ENCODE data around the gene SKAP1. TPM values are rescaled to one million over a fixed set of nuclear protein-coding genes. Genes with fewer than 3 reads are reported as not detected.

SKAP1 gene
- total and polyA plus RNA-seq, 4 donors, result 1.4 to 4.9 (median 2.5) TPM

DNA sequence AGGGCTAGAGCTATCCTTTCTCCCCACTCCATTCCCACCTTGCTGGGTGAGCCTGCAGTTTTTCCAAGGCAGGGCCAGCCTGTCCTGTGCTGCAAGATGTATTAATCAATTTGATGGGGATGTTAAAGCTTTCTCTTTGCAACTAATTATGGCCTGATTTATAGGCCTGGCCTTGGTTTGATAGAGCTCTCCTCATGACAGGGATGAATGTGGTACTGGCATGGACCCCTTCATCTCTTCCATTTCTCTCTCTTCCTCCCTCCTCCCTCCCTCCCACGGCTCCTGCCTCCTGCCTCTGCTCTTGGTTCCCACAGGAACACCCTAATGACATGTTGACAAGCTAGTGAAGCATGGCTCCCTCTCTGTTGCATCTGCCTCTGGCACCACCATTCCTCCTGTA lies 47.2 kb upstream of the SKAP1 start:
- no peak overlapping the region for H3K4me3 ChIP-seq
- no peak overlapping the region for H3K27ac ChIP-seq (ENCODE audit: low read depth in 1 of 2, low read length in 1 of 2)

DNA sequence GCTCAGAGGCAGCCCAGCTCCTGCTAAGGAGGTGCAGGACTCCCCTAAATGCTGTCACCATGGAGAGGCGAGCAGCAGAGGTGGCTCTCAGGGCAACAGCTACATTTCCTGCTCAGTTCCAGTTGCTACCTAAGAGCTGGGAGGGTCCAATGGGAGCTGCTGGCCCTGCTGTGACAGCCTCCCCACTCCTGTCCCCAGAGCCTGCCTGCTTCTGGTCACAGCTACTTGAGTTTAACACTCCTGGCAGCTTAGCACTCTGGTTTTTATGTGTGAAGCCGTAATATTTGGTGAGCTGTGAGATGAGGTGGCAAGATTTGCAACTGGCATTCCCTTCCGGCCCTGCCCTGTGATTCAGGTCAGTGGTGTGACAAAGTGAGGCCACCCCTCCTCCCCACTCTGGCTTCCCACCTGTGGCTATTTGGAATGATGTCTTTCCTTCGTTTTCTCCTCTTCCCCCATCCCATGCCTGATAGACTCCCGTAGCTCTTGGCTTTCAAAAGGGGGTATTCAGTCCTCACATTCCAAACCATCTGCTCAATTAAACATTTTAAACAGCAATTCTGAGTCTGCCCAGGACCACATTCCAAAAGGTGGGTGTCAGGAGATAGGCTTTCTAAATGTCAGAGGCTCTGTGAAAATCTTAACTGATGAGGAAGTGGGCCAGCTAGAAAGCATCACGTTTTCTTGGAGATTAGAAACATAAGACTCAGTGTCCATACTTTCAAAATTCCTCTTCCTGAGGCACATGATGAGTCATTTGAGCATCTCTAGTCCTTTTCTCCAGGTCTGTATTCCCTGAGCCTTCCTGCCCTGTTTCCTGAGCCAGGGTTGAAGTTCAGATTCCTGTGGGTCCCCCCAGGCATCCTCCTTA lies 42.6 kb upstream of the SKAP1 start:
- DNase-seq, result no peak
- Histone ChIP-seq H3K9ac (ENCODE audit: insufficient read depth in 1 of 2, low read length in 2 of 2) (no peak overlapping the region), H3K9me3 (ENCODE audit: control insufficient read depth in 4 of 4, insufficient read depth in 3 of 4, low read length in 3 of 4) (no peaks in the 10 kb centered on the region), H3K27ac (ENCODE audit: low read depth in 1 of 2, low read length in 1 of 2) (no peak overlapping the region), H3K4me3 (no peak overlapping the region), H3K27me3 (ENCODE audit: control insufficient read depth in 3 of 3, insufficient read depth in 3 of 3, low read length in 2 of 3) (peaks cover 0 to 25% (median 0%) of the 10 kb centered on the region in 3 donors), H3K36me3 (ENCODE audit: control insufficient read depth in 4 of 4, insufficient read depth in 4 of 4, low read length in 4 of 4) (no peaks in the 10 kb centered on the region), H3K4me1 (ENCODE audit: control insufficient read depth in 5 of 5, insufficient read depth in 5 of 5, low read length in 5 of 5) (peaks cover 0 to 5% (median 0%) of the 10 kb centered on the region in 5 donors)
- TF ChIP-seq, protein P1, sequence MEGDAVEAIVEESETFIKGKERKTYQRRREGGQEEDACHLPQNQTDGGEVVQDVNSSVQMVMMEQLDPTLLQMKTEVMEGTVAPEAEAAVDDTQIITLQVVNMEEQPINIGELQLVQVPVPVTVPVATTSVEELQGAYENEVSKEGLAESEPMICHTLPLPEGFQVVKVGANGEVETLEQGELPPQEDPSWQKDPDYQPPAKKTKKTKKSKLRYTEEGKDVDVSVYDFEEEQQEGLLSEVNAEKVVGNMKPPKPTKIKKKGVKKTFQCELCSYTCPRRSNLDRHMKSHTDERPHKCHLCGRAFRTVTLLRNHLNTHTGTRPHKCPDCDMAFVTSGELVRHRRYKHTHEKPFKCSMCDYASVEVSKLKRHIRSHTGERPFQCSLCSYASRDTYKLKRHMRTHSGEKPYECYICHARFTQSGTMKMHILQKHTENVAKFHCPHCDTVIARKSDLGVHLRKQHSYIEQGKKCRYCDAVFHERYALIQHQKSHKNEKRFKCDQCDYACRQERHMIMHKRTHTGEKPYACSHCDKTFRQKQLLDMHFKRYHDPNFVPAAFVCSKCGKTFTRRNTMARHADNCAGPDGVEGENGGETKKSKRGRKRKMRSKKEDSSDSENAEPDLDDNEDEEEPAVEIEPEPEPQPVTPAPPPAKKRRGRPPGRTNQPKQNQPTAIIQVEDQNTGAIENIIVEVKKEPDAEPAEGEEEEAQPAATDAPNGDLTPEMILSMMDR (IDR thresholded peaks at IDR 0.05; ENCODE audit: control extremely low read depth, extremely low read depth), result no peak
- ATAC-seq (ENCODE audit: insufficient read depth, low FRiP score), result no peak
- WGBS, 2 donors, result 46 to 65% methylated on average over 6 of the region's 6 CpGs

More for the DNA sequence above, 47.2 kb upstream of the SKAP1 start:
- 41 to 58% methylated on average over 1 of the region's 1 CpG for WGBS, 2 donors
- TF ChIP-seq, protein P1 (IDR thresholded peaks at IDR 0.05; ENCODE audit: control extremely low read depth, extremely low read depth), result no peak
- H3K36me3 ChIP-seq (ENCODE audit: control insufficient read depth in 4 of 4, insufficient read depth in 4 of 4, low read length in 4 of 4), result no peaks in the 10 kb centered on the region
- ATAC-seq (ENCODE audit: insufficient read depth, low FRiP score), result no peak
- H3K9me3 ChIP-seq (ENCODE audit: control insufficient read depth in 4 of 4, insufficient read depth in 3 of 4, low read length in 3 of 4), result no peaks in the 10 kb centered on the region
- H3K9ac ChIP-seq (ENCODE audit: insufficient read depth in 1 of 2, low read length in 2 of 2), result no peak overlapping the region
- H3K27me3 ChIP-seq (ENCODE audit: control insufficient read depth in 3 of 3, insufficient read depth in 3 of 3, low read length in 2 of 3), result peaks cover 0 to 19% (median 0%) of the 10 kb centered on the region in 3 donors
- no peak for DNase-seq
- peaks cover 0 to 5% (median 0%) of the 10 kb centered on the region in 5 donors for H3K4me1 ChIP-seq (ENCODE audit: control insufficient read depth in 5 of 5, insufficient read depth in 5 of 5, low read length in 5 of 5)

DNA sequence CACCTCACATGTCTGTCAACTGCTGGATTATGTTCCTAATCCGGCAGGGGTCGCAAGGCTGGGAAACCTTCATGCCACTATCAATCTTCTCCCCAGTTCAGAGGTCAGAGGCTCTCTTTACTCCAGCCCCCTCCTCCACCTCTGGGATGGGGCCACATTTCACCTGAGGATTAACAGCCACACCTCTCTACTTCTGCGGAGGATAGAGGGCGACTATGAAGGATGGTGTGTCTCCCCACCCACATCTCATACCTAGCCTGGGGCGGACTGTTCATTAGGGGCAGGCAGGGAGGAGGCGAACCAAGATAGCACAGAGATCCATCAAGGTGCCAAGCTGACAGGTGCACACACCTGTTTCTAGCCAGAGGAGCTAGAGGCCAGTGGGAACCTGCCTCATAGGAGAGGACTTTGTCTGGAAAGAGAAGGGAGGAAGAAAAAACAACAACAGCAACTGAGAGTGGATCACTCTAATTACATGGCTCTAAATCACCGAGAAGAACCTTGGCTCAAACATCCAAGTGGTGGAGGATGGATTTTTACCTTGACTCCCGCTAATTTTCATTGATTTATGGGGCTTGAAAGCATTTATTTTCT lies 41.9 kb upstream of the SKAP1 start:
- H3K4me1 ChIP-seq (ENCODE audit: control insufficient read depth in 5 of 5, insufficient read depth in 5 of 5, low read length in 5 of 5), result peaks cover 0 to 5% (median 0%) of the 10 kb centered on the region in 5 donors
- H3K4me3 ChIP-seq, result no peak overlapping the region
- TF ChIP-seq, protein P1 (IDR thresholded peaks at IDR 0.05; ENCODE audit: control extremely low read depth, extremely low read depth), result no peak
- H3K36me3 ChIP-seq (ENCODE audit: control insufficient read depth in 4 of 4, insufficient read depth in 4 of 4, low read length in 4 of 4), result no peaks in the 10 kb centered on the region
- WGBS, 2 donors, result 59 to 69% methylated on average over 8 of the region's 8 CpGs
- ATAC-seq (ENCODE audit: insufficient read depth, low FRiP score), result no peak
- H3K9ac ChIP-seq (ENCODE audit: insufficient read depth in 1 of 2, low read length in 2 of 2), result no peak overlapping the region
- H3K9me3 ChIP-seq (ENCODE audit: control insufficient read depth in 4 of 4, insufficient read depth in 3 of 4, low read length in 3 of 4), result no peaks in the 10 kb centered on the region
- no peak overlapping the region for H3K27ac ChIP-seq (ENCODE audit: low read depth in 1 of 2, low read length in 1 of 2)
- DNase-seq, result no peak
- H3K27me3 ChIP-seq (ENCODE audit: control insufficient read depth in 3 of 3, insufficient read depth in 3 of 3, low read length in 2 of 3), result peaks cover 0 to 25% (median 0%) of the 10 kb centered on the region in 3 donors
